K562 (cell line): ENCODE measurements around the gene CD22. TPM values are rescaled to one million over a fixed set of nuclear protein-coding genes. Genes with fewer than 3 reads are reported as not detected.

Experiments
- CBFA2T3 ChIP-seq: fragments of 450-650 bp; IDR thresholded peaks from 2 replicates; pipeline ENCODE4 v1.6.1; 2017
- CTCFL ChIP-seq: IDR thresholded peaks from 2 replicates; pipeline ENCODE4 v1.6.1; 2011; ENCODE audit warnings: borderline replicate concordance, low read depth, mild to moderate bottlenecking, moderate library complexity, low read length; ENCODE audit not compliant: insufficient read depth, poor library complexity, severe bottlenecking
- E2F1 ChIP-seq: sonication (generic); formaldehyde crosslinking; IDR thresholded peaks from 2 replicates; pipeline ENCODE4 v1.8.1; 2023; ENCODE audit warnings: mild to moderate bottlenecking, missing genetic modification reagents, moderate library complexity
- MEF2D ChIP-seq: conservative IDR thresholded peaks from 2 replicates; pipeline ENCODE4 v1.6.1; 2016; ENCODE audit warnings: low read depth, missing genetic modification characterization, missing compliant biosample characterization
- NFE2L1 ChIP-seq: fragments of 450-650 bp; IDR thresholded peaks from 2 replicates; pipeline ENCODE4 v1.6.1; 2016; ENCODE audit warnings: missing genetic modification characterization, low read depth, mild to moderate bottlenecking, missing compliant biosample characterization, moderate library complexity, borderline replicate concordance
- NKRF ChIP-seq: fragments of 450-650 bp; IDR thresholded peaks from 2 replicates; pipeline ENCODE4 v1.6.1; 2016; ENCODE audit warnings: borderline replicate concordance
- NRF1 ChIP-seq, 2 experiments: fragments of 450-650 bp; IDR thresholded peaks in 1 of 2; conservative IDR thresholded peaks in 1 of 2; 2 replicates each; pipeline ENCODE4 v1.6.1; 2014; ENCODE audit warnings: mild to moderate bottlenecking in 2 of 2
- RAD21 ChIP-seq, 2 experiments: fragments of 250-450 bp in 1 of 2; fragments of 450-650 bp in 1 of 2; sonication (Bioruptor Pico) in 1 of 2; formaldehyde crosslinking in 1 of 2; IDR thresholded peaks in 1 of 2; conservative IDR thresholded peaks in 1 of 2; 2 replicates each; pipeline versions ENCODE4 v1.4.0 to v1.8.0; 2020 to 2022; ENCODE audit warnings: mild to moderate bottlenecking in 2 of 2, moderate library complexity in 1 of 2
- RBM14 ChIP-seq: fragments of 200-400 bp; formaldehyde crosslinking; IDR thresholded peaks from 2 replicates; pipeline ENCODE4 v1.6.1; 2018; ENCODE audit warnings: low read depth, mild to moderate bottlenecking, low read length, moderate library complexity, borderline replicate concordance; ENCODE audit not compliant: insufficient read depth
- RFX7 ChIP-seq: fragments of 250-450 bp; sonication (Bioruptor Pico); IDR thresholded peaks from 2 replicates; pipeline ENCODE4 v1.5.1; 2021; ENCODE audit warnings: mild to moderate bottlenecking
- SAFB2 ChIP-seq: fragments of 200-400 bp; formaldehyde crosslinking; IDR thresholded peaks from 2 replicates; pipeline ENCODE4 v1.6.1; 2018; ENCODE audit warnings: borderline replicate concordance, low read length, low read depth, moderate library complexity; ENCODE audit not compliant: severe bottlenecking
- SMAD4 ChIP-seq: fragments of 250-450 bp; sonication (Bioruptor Pico); conservative IDR thresholded peaks from 2 replicates; pipeline ENCODE4 v1.8.0; 2021; ENCODE audit warnings: inconsistent platforms, mild to moderate bottlenecking, moderate library complexity
- TARDBP ChIP-seq: fragments of 450-650 bp; IDR thresholded peaks from 2 replicates; pipeline ENCODE4 v1.6.1; 2016
- TCF15 ChIP-seq: fragments of 250-450 bp; sonication (Bioruptor Pico); IDR thresholded peaks from 2 replicates; pipeline ENCODE4 v1.8.0; 2022; ENCODE audit warnings: moderate library complexity, mild to moderate bottlenecking, inconsistent platforms
- TOE1 ChIP-seq, 2 experiments: fragments of 450-650 bp in 1 of 2; sonication (generic) in 1 of 2; formaldehyde crosslinking in 1 of 2; IDR thresholded peaks; 2 replicates each; pipeline versions ENCODE4 v1.7.1 to v1.8.0; 2016 to 2022; ENCODE audit warnings: borderline replicate concordance in 2 of 2, mild to moderate bottlenecking in 2 of 2, antibody characterized with exemption in 1 of 2, inconsistent platforms in 1 of 2, low read depth in 1 of 2, missing genetic modification reagents in 1 of 2, moderate library complexity in 1 of 2
- ZC3H4 ChIP-seq: sonication (generic); formaldehyde crosslinking; IDR thresholded peaks from 2 replicates; pipeline ENCODE4 v1.9.0; 2021; ENCODE audit warnings: missing genetic modification reagents, borderline replicate concordance
- ZNF12 ChIP-seq: sonication (generic); formaldehyde crosslinking; IDR thresholded peaks from 2 replicates; pipeline ENCODE4 v1.4.0; 2020; ENCODE audit warnings: mild to moderate bottlenecking, missing genetic modification reagents
- ZNF224 ChIP-seq: sonication (generic); formaldehyde crosslinking; IDR thresholded peaks from 2 replicates; pipeline ENCODE4 v1.8.0; 2022; ENCODE audit warnings: mild to moderate bottlenecking, missing genetic modification reagents
- polyA plus RNA-seq, 8 experiments: library from polyadenylated mRNA; depleted of rRNA in 4 of 8; stranded (reverse) in 5 of 8; unstranded in 3 of 8; fragments of >200 nt; fragmentation: Nextera tagmentation in 2 of 8; fragmentation: Illumina TruSeq in 1 of 8; extraction: Ambion mirVana in 2 of 8; extraction: Trizol in 1 of 8; gene quantifications; 2 replicates each; pipeline versions ENCODE4 v1.2.1 to v1.2.3, GENCODE V29; 2011 to 2014; ENCODE audit warnings: inconsistent platforms in 1 of 8, missing spikeins in 1 of 8
- total RNA-seq, 7 experiments: library from RNA; depleted of rRNA in 6 of 7; stranded (reverse); fragments of >200 nt in 6 of 7; fragmentation: Illumina TruSeq in 2 of 7; extraction: Trizol in 2 of 7; gene quantifications; 2 replicates each; pipeline versions ENCODE4 v1.2.1 to v1.2.3, GENCODE V29; 2011 to 2021; ENCODE audit warnings: low replicate concordance in 1 of 7

Gene CD22
- total and polyA plus RNA-seq, 9 of the 15 experiments (the other 6 are each of a cell fraction or from before 2014, with no cell fraction given): 0.29 to 5.0 (median 3.5) TPM

- 0 out of 2 replicates have a peak, but pooled peaks have one; percentile 25 for TF ChIP-seq MEF2D (tag)
- TF ChIP-seq ZNF224 (CRISPR knock-in tag): no peak
- no peak for TF ChIP-seq CTCFL
- peak; percentile 64 for TF ChIP-seq SMAD4
- no peak for TF ChIP-seq NRF1 (conservative IDR thresholded peaks at IDR 0.05 in 1 of 2, IDR thresholded peaks at IDR 0.05 in 1 of 2)
- TF ChIP-seq RBM14: no peak
- TF ChIP-seq RAD21 (CRISPR knock-in tag; conservative IDR thresholded peaks at IDR 0.05 in 1 of 2, IDR thresholded peaks at IDR 0.05 in 1 of 2): 0 out of 4 replicates have a peak, but pooled peaks of 1 of the 2 experiments have one; percentile 4
- no peak for TF ChIP-seq ZC3H4
- no peak for TF ChIP-seq ZNF12 (CRISPR knock-in tag)
- TF ChIP-seq E2F1 (CRISPR knock-in tag): no peak
- TF ChIP-seq NFE2L1 (tag): no peak; the same call in 1 of the 2 replicates
- no peak for TF ChIP-seq TCF15
- no peak for TF ChIP-seq TOE1 (IDR thresholded peaks at IDR 0.05; ENCODE audit: borderline replicate concordance)
- TF ChIP-seq TOE1 (CRISPR knock-in tag; IDR thresholded peaks at IDR 0.05; ENCODE audit: borderline replicate concordance, low read depth): no peak
- no peak for TF ChIP-seq TARDBP
- no peak for TF ChIP-seq SAFB2
- no peak for TF ChIP-seq RFX7 (CRISPR knock-in tag)
- TF ChIP-seq NKRF: no peak
- TF ChIP-seq CBFA2T3: peak; percentile 81
Measured at GRCh38 chr19:35389192-35389861, 60.3 kb downstream of the CD22 start (continued).
